Activated CD8-positive, alpha-beta memory T cell treated with anti-CD3 and anti-CD28 coated beads, Interleukin-2, amount 50 U/mL, for 24 hours (primary cell): ENCODE data around the gene TXNDC17.
"Not testable (repeated sequence)": the region's sequence is repeated elsewhere in the genome, so short reads cannot be mapped to it uniquely, and the experiment has no call there.

Experiments
- DNase-seq: peaks from one replicate; pipeline ENCODE4 v3.0.0-alpha.2; 2020; ENCODE audit errors: extremely low read depth

Gene TXNDC17

GRCh38 chr17:6660805-6661463 is 20.1 kb downstream of the TXNDC17 start:
- DNase-seq, result no peak

GRCh38 chr17:6661464-6661848 is 20.6 kb downstream of the TXNDC17 start:
- no peak for DNase-seq

GRCh38 chr17:6663200-6663599 is 22.3 kb downstream of the TXNDC17 start:
- DNase-seq, result not testable (repeated sequence)

GRCh38 chr17:6666077-6666521 is 25.2 kb downstream of the TXNDC17 start:
- no peak for DNase-seq

- no peak for DNase-seq
These were observed 25.7 kb downstream of the TXNDC17 start for GRCh38 chr17:6666557-6666956.

- DNase-seq, result no peak
These were observed 26.7 kb downstream of the TXNDC17 start for GRCh38 chr17:6667516-6667915.

GRCh38 chr17:6668219-6668618 is 27.4 kb downstream of the TXNDC17 start:
- DNase-seq, result no peak

- DNase-seq, result no peak
These were observed 28.0 kb downstream of the TXNDC17 start for GRCh38 chr17:6668727-6669425.

- no peak for DNase-seq
These were observed 28.8 kb downstream of the TXNDC17 start for GRCh38 chr17:6669479-6670212.

- no peak for DNase-seq
These were observed 29.7 kb downstream of the TXNDC17 start for GRCh38 chr17:6670571-6670970.

- DNase-seq, result no peak
These were observed 30.1 kb downstream of the TXNDC17 start for GRCh38 chr17:6670999-6671398.

- DNase-seq, result no peak
These were observed 30.6 kb downstream of the TXNDC17 start for GRCh38 chr17:6671431-6671830.

- DNase-seq, result no peak
These were observed 33.7 kb downstream of the TXNDC17 start for GRCh38 chr17:6674586-6674985.

- DNase-seq, result no peak
These were observed 34.5 kb downstream of the TXNDC17 start for GRCh38 chr17:6675201-6675825.

GRCh38 chr17:6676802-6677157 is 35.9 kb downstream of the TXNDC17 start:
- no peak for DNase-seq

- DNase-seq, result no peak
These were observed 36.4 kb downstream of the TXNDC17 start for GRCh38 chr17:6677158-6677831.

GRCh38 chr17:6677946-6678345 is 37.1 kb downstream of the TXNDC17 start:
- DNase-seq, result no peak

GRCh38 chr17:6679241-6679640 is 38.4 kb downstream of the TXNDC17 start:
- no peak for DNase-seq

- no peak for DNase-seq
These were observed 40.3 kb downstream of the TXNDC17 start for GRCh38 chr17:6681176-6681575.

GRCh38 chr17:6681671-6682070 is 40.8 kb downstream of the TXNDC17 start:
- DNase-seq, result no peak

- DNase-seq, result no peak
These were observed 41.5 kb downstream of the TXNDC17 start for GRCh38 chr17:6682339-6682738.
